H54 (cell line): ENCODE data around the gene TAS2R40.
"Not testable (repeated sequence)": the region's sequence is repeated elsewhere in the genome, so short reads cannot be mapped to it uniquely, and the experiment has no call there.

Experiments
- DNase-seq: peaks from one replicate; pipeline ENCODE4 v3.0.0; 2011; ENCODE audit warnings: low spot score, mixed read lengths; ENCODE audit not compliant: insufficient read length
- FAIRE-seq: peaks from 3 replicates; lab custom pipeline; 2011; peaks lifted over from hg19 to GRCh38; lab: Jason Lieb, UNC
- POLR2A ChIP-seq: IDR thresholded peaks from 2 replicates; pipeline ENCODE4 v1.6.1; 2011; ENCODE audit warnings: low read depth, mild to moderate bottlenecking, low read length

The TAS2R40 gene

DNA sequence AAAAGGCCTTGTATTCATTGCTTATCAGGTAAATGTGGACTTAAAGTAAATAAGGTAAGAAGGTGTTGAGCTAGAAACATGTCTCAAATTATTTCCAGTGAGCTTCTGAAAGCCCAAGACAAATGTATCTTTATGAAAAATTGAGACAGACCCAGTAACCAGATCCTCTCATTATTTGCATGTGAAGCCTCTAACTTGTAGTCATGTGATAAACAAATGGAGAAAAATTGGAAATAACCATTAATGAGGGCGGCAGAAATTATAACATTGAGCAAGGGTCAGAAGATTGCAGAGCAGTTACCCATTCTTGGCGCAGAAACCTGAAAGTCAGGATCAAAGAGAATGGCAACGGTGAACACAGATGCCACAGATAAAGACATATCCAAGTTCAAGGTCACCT is at the start of gene TAS2R40:
TSS of gene TAS2R40 (plus strand) at position 301 of the 400 bp plus-strand sequence. CDS start at position 343, 42 bp downstream.
- no peak for TF ChIP-seq POLR2A
- no peak for FAIRE-seq

GRCh38 chr7:143172354-143172753 is 49.5 kb upstream of the TAS2R40 start:
- no peak for TF ChIP-seq POLR2A
- DNase-seq: no peak
- FAIRE-seq: no peak

More for the DNA sequence above, at the start of gene TAS2R40:
- DNase-seq: no peak

GRCh38 chr7:143176128-143176527 is 45.7 kb upstream of the TAS2R40 start:
- FAIRE-seq: no peak
- DNase-seq: no peak
- TF ChIP-seq POLR2A: no peak

DNA sequence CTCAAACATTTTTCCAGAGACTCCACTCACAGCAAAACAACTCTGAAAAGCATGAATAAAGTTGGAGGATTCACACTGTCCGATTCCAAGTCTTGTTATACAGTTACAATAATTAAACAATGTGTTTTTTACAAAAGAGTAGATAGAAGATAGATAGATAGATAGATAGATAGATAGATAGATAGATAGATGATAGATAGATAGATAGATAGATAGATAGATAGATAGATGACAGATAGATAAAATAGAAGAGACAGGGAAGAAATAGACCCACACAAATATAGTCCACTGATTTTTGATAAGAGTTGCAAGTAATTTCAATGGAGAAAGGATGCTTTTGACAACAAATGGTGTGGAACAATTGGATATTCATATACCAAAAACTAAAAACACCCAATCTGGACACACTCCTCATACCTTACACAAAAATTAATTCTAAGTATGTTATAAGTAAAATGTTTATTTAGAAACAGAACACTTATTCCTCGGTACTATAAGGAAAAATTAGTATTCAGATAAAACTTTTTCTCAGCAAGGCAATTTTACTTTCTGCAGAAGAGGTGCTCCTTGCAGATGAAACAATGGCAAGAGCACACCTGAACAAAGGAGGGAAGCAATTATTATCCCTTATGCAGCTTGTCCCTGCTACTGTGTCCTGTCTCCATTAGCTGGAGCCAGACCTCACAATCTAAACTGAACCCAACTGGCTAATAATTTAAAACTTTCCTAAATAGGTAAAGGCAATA is 44.3 kb upstream of the TAS2R40 start:
- FAIRE-seq: no peak
- no peak for DNase-seq
- no peak for TF ChIP-seq POLR2A

- not testable (repeated sequence) for DNase-seq, FAIRE-seq
Observed at GRCh38 chr7:143180771-143181170, 41.1 kb upstream of the TAS2R40 start.

DNA sequence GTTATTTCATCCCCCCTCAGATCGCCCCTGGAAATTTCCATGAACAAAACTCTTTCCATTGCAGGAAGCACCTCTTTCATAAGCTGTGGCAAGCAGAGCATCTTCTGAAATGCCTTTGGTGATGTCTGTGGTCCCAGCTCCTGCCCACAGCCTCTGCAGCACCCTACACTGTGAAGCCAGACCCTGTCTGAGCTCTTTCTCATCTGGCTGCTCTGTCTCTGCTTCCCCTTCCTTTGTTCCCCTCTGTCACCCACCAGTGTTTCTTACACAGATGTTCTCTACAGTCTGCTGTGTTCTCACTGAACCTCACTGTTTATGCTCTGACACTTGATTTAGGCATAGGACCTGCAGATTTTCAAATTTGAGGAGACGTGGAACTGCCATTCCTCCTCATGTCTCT is 40.5 kb upstream of the TAS2R40 start:
- TF ChIP-seq POLR2A: no peak
- no peak for DNase-seq

GRCh38 chr7:143183024-143183423 is 38.8 kb upstream of the TAS2R40 start, which contains the start of gene TAS2R39:
TSS of gene TAS2R39 (plus strand) at chr7:143183419. CDS start at chr7:143183419, 0 bp downstream.
- FAIRE-seq (no peak), DNase-seq (no peak)
- no peak for TF ChIP-seq POLR2A

More for the DNA sequence above, 40.5 kb upstream of the TAS2R40 start:
- FAIRE-seq: no peak

- DNase-seq: no peak
- no peak for FAIRE-seq
- TF ChIP-seq POLR2A: no peak
Observed at GRCh38 chr7:143185551-143185950, 36.3 kb upstream of the TAS2R40 start.

- FAIRE-seq: no peak
- TF ChIP-seq POLR2A: no peak
- DNase-seq: no peak
Observed at GRCh38 chr7:143188994-143189393, 32.8 kb upstream of the TAS2R40 start.

GRCh38 chr7:143193880-143194279 is 28.0 kb upstream of the TAS2R40 start:
- DNase-seq (no peak), FAIRE-seq (no peak)
- no peak for TF ChIP-seq POLR2A

GRCh38 chr7:143199040-143199439 is 22.8 kb upstream of the TAS2R40 start:
- TF ChIP-seq POLR2A: no peak
- FAIRE-seq (no peak), DNase-seq (no peak)

GRCh38 chr7:143202161-143202560 is 19.7 kb upstream of the TAS2R40 start:
- no peak for TF ChIP-seq POLR2A
- no peak for FAIRE-seq
- DNase-seq: no peak

DNA sequence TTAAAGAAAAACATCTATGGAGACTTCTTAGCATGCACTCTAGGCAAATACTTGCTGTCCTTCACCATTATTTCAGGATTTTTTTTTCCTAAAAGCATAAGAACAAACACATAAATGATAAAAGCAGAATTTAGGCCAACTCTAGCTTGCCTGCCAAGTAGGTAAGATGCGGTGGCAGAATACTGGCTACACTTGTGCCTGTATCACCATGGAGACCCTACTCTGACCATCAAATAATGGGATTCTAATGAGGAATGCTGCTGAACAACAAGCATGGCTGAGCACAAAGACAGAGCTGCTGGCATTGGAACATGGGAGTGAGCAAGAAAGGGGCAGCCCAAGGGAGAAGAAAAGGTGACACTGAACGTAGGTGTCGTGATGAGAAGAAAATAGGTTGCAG is 18.5 kb upstream of the TAS2R40 start:
- no peak for TF ChIP-seq POLR2A
- DNase-seq (no peak), FAIRE-seq (no peak)

DNA sequence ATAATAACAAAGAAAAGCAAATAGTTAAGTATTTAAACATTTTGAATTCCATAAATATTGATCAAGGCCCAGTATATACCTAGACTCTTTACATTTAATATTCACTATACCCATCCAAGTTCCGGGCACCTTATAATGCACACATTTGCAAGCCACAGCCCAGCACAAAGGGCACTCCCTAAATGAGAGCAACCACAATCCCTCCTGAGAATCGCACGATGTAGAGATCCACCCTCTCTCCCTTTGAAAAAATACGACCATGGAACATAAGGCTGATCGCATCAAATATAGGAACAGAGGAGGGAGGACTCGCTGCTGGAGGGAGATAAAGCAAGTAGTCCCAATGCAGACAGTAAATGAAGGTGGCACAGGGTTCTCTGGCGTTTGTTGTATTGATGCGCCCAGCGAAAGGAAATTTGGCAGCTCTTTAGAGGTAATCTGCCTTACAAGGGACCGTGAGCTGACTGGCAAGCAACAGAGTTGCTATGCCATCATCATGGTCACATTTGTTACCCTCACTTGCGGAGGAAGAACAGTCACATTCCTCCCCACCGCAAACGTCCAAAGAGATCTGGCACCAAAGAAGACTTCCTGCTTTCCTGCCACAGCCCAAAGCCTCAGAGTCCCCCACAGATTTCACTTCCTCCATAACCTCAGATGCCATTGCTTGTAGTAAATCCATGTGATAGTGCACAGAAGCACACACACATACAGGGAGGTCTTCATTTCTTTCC is 16.1 kb upstream of the TAS2R40 start:
- DNase-seq (no peak), FAIRE-seq (no peak)
- no peak for TF ChIP-seq POLR2A
